Epithelial cell of esophagus (primary cell): Measurements from ENCODE around the gene ZNF559.
A peak's percentile ranks its signal among the peaks of the same experiment; 100 is the strongest.
"Not testable (repeated sequence)": the region's sequence is repeated elsewhere in the genome, so short reads cannot be mapped to it uniquely, and the experiment has no call there.

Experiments used
- DNase-seq: peaks from one replicate; pipeline ENCODE4 v3.0.0; 2010; ENCODE audit warnings: low read depth
- H3K4me3 ChIP-seq: 2 replicates; pipeline ENCODE4 v1.5.1; 2011; ENCODE audit warnings: mild to moderate bottlenecking, low read length, control low read depth
- TF ChIP-seq, protein P1 (sequence below): IDR thresholded peaks from 2 replicates; pipeline ENCODE4 v1.5.1; 2011; ENCODE audit warnings: low read depth, mild to moderate bottlenecking, low read length, control low read depth, inconsistent platforms; ENCODE audit not compliant: insufficient read depth; ENCODE audit errors: missing control alignments

ZNF559 gene

DNA sequence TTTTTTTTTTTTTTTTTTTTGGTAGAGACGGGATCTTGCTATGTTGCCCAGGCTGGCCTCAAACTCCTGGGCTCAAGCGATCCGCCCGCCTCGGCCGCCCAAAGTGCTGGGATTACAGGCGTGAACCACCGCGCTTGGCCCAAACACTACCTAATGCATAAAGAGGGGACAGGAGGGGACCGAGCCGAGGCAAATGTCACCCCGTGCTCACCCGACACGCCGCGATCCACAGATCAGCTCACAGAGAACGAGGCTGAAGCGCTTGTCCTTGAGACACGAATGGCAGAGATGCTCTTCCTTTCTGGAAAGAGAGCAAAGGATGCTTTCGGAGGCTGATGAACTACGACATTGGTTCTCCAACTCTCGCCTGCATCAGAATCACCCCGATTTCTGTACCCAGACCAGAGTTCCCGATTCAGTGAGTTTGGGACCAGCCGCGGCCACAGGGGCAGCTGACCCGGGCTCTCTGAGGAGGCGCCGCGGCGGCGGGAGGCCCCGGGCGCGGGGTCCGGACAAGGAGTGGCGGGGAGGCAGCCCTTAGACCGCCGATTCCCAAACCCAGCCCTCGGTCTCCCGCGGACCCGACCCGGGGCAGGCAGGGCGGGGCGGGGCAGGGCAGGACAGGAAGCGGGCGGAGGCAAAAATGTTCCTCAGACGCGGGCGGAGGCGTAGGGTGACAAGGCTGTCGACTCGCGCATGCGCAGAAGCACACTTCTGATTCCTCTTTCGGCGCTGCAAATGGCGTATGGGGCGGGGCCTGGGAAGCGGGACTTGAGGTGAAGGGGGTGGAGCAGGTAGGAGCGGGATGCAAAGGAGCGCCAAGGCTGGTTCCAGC lies 14.6 kb upstream of the ZNF559 start, which contains the start of gene ZNF699:
TSS of gene ZNF699 (minus strand) at position 700 of the 835 bp plus-strand sequence. CDS start 4,719 bp downstream, outside the sequence.
- H3K4me3 ChIP-seq, result peak within 1 kb of the TSS; percentile 94
- DNase-seq, result peak; percentile 98
- TF ChIP-seq, protein P1, sequence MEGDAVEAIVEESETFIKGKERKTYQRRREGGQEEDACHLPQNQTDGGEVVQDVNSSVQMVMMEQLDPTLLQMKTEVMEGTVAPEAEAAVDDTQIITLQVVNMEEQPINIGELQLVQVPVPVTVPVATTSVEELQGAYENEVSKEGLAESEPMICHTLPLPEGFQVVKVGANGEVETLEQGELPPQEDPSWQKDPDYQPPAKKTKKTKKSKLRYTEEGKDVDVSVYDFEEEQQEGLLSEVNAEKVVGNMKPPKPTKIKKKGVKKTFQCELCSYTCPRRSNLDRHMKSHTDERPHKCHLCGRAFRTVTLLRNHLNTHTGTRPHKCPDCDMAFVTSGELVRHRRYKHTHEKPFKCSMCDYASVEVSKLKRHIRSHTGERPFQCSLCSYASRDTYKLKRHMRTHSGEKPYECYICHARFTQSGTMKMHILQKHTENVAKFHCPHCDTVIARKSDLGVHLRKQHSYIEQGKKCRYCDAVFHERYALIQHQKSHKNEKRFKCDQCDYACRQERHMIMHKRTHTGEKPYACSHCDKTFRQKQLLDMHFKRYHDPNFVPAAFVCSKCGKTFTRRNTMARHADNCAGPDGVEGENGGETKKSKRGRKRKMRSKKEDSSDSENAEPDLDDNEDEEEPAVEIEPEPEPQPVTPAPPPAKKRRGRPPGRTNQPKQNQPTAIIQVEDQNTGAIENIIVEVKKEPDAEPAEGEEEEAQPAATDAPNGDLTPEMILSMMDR, result no peak

DNA sequence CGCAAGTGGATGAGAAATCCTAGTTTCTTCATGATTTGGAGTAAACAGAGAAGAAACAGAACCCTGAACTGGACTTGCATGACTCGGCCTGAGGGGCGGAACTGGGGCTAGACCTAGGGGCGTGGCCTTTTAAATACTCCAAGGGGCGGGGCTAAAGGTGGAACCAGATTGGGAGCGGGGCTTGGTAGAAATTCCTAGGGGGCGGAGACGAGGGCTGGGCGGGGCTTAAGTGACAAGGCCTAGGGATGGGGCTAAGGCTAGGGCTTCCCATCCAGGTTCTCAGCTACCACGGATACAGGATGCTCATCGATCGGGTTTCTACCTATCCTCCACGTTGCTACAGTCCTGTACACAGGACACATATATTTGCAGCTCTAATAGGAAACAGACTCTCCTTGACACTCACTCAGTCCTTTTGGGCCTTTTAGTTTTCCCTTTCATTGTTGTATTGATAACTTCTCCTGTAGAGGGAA lies 14.0 kb upstream of the ZNF559 start:
- TF ChIP-seq, protein P1, result no peak
- H3K4me3 ChIP-seq, result peak overlapping the region; percentile 94
- peak; percentile 94 for DNase-seq

DNA sequence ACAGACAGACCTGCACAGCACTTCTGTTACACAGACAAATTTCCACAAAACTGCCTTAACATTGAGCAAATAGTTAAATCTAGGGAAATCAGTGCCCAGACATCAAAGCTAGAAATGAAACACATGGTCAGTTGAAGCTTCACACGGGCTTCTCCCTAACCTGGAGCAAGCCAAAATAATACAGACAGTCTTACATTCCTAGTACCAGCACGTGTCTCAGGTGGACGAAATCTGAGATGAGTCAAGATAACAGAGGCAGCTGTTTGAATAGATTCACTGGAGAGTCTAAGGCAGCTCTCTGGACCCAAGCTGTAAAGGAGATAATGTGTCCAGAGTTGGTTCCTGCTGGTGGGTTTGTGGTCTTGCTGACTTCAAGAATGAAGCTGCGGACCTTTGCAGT lies 10.2 kb upstream of the ZNF559 start:
- H3K4me3 ChIP-seq, result no peak overlapping the region
- TF ChIP-seq, protein P1, result no peak
- DNase-seq, result no peak

DNA sequence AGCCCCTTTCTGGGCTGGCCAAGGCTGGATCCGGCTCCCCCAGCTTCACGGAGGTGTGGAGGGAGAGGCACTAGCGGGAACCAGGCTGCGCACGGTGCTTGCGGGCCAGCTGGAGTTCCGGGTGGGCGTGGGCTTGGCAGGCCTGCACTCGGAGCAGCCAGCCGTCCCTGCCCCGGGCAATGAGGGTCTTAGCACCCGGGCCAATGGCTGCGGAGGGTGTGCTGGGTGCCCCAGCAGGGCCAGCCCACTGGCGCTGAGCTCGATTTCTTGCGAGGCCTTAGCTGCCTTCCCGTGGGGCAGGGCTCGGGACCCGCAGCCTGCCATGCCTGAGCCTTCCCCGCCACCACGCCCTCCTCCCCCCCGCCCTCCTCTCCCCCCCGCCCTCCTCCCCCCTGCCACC lies 2.6 kb upstream of the ZNF559 start:
- TF ChIP-seq, protein P1, result no peak
- no peak overlapping the region for H3K4me3 ChIP-seq
- DNase-seq, result no peak

DNA sequence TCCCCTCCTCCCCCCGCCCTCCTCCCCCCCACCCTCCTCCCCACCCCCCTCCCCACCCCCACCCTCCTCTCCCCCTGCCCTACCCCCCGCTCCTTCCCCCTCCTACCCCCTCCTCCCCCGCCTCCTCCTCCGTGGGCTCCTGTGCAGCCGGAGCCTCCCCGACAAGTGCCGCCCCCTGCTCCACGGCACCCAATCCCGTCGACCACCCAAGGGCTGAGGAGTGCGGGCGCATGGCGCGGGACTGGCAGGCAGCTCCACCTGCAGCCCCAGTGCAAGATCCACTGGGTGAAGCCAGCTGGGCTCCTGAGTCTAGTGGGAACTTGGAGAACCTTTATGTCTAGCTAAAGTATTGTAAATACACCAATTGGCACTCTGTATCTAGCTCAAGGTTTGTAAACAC lies 2.2 kb upstream of the ZNF559 start:
- not testable (repeated sequence) for DNase-seq, H3K4me3 ChIP-seq

DNA sequence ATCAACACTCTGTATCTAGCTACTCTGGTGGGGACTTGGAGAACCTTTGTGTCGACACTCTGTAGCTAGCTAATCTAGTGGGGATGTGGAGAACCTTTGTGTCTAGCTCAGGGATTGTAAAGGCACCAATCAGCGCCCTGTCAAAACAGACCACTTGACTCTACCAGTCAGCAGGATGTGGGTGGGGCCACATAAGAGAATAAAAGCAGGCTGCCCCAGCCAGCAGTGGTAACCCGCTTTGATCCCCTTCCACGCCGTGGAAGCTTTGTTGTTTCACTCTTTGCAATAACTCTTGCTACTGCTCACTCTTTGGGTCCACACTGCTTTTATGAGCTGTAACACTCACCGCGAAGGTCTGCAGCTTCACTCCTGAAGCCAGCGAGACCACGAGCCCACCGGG lies 1.8 kb upstream of the ZNF559 start:
- H3K4me3 ChIP-seq, DNase-seq: not testable (repeated sequence)

DNA sequence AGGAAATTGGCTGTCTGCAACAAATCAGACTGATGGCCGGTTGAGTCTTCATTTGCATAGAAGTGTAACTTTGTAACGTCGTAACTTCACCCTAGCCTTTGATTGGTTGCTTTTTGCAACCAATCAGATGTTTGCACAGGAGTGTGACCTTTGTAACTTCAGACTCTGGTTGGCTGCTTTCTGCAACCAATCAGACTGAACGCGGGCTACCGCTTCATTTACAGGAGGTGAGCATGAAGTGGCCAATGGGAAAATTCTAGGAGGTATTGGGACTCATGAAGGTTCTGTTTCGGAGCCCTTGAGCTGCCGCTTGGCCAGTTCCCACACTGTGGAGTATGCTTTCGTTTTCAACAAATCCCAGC lies 441 bp upstream of the ZNF559 start:
- peak; percentile 71 for DNase-seq
- H3K4me3 ChIP-seq, result peak overlapping the region; percentile 72
- TF ChIP-seq, protein P1, result no peak

DNA sequence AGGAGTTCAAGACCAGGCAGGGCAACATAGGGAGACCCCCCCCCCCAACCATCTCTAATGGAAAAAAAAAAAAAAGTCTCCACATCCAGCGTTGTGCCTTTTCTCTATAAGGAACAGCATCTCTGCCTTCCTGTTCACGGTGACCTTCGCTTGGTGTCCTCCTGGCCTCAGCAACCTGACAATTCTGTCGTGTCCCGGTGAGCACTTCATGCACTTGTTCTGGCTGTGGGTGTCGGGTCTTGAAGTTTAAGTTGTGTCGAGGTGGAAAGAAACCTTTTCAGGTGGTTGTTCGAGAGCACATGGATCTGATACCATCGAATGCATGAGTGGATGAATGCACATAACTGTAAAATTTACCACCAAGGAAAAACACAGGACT lies 594 bp downstream of the ZNF559 start:
- H3K4me3 ChIP-seq, result peak overlapping the region; percentile 72
- TF ChIP-seq, protein P1, result no peak
- no peak for DNase-seq
